HG03575 (cell line): ENCODE measurements around the gene BCKDK.

Experiments
- ATAC-seq: cut with Tn5 transposase; IDR thresholded peaks from one replicate; pipeline ENCODE4 v1.9.1; 2021; ENCODE audit not compliant: unreplicated experiment, insufficient number of reproducible peaks, low FRiP score; ENCODE audit errors: extremely low read depth

Gene BCKDK

DNA sequence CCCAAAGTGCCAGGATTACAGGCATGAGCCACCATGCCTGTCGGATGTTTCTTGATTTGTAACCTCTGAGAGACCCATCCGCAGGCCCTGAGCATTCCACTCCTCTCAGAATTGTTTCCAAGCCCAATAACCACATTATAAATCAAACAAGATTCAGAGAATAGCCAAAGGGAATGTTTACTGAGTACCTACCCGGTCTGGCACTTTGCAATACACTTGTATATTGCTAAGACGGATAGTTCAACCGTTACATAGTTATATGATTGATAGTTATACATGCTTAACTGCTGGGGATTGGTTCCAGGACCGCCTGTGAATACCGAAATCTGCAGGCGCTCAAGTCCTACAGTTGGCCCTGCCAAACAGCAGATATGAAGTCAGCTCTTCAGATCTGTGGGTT is 6.3 kb downstream of the BCKDK start:
- no peak for ATAC-seq

DNA sequence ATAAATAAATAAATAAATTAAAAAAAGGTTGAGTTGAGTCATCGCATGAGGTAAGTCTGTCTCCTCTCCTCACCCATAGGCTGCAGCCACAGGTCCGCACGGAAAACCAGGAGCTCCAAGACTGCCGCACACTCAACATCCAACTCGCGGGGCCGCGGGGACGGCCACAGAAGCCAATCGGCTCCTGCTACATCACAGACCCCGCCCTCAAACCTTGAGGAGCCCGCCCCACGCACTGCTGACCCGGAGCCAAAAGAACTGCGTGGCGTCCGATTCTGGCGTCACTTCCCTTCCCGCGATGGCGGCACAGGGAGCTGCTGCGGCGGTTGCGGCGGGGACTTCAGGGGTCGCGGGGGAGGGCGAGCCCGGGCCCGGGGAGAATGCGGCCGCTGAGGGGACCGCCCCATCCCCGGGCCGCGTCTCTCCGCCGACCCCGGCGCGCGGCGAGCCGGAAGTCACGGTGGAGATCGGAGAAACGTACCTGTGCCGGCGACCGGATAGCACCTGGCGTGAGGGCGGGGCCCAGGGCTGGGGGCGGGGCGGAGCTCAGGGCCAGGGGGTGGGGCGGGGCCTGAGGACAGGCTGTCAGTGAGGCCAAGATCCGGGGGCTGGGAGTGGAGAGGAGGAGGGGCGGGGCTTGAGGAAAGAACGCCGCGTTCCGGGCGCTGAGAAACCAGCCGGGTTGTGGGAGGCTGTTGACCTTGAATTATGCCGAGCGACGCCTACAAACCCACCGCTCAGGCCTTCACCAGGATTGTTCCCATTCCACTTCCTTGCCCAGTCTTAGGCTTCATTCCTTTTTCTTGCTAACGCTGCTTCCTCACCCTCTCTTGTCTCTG is 9.4 kb downstream of the BCKDK start, which contains the start of gene KAT8:
TSS of gene KAT8 (plus strand) at position 281 of the 839 bp plus-strand sequence. CDS start at position 299, 18 bp downstream.
- ATAC-seq: peak; percentile 49

DNA sequence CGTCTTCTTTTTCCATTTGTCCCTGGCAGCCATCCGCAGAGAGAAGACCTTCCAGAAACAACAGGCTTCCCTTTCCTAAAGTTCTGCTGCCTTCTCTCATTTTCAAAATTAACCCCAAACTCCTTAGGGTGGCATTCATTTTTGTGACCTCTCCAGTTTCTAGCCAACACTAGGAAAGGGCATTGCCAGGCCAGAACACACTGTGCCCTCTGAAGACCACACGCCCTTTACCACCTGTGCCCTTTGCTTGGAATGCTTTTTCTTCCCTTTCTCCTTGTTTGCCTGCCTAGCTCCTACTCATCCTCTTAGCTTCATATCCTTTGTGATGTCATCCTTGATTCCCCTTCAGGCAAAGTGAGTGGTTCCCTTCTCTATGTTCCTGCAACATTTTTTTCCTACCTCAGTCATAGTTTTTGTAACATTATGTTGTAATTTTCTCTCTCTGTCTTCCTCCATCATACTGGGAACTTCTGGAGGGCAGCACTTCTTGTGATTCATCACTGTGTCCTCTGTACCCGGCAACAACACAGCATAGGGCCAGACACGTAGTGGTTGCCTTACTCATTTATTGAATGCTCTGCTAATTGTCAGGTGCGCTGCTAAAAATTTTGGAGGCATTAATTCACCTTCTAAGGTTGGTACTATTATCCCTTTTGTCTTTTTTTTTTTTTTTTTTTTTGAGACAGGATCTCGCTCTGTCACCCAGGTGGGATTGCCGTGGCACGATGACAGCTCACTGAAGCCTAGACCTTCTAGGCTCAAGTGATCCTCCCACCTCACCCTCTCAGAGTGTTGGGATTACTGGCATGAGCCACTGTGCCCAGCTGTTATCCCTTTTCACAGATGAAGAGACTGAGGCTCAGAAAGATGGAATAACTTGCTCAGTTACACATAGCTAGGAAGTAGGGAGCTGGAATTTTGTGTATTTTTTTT is 10.3 kb downstream of the BCKDK start:
- ATAC-seq: no peak

DNA sequence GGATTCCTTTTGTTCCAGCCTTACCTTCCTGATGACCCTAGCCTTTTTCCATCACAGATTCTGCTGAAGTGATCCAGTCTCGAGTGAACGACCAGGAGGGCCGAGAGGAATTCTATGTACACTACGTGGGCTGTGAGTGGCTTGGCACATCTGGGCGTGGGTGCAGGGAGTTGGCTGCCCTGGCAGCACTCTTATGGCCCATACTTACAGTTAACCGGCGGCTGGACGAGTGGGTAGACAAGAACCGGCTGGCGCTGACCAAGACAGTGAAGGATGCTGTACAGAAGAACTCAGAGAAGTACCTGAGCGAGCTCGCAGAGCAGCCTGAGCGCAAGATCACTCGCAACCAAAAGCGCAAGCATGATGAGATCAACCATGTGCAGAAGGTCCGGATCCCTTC is 11.9 kb downstream of the BCKDK start:
- no peak for ATAC-seq

GRCh38 chr16:31125844-31126243 is 17.7 kb downstream of the BCKDK start:
- ATAC-seq: no peak

GRCh38 chr16:31127182-31127581 is 19.0 kb downstream of the BCKDK start:
- no peak for ATAC-seq

DNA sequence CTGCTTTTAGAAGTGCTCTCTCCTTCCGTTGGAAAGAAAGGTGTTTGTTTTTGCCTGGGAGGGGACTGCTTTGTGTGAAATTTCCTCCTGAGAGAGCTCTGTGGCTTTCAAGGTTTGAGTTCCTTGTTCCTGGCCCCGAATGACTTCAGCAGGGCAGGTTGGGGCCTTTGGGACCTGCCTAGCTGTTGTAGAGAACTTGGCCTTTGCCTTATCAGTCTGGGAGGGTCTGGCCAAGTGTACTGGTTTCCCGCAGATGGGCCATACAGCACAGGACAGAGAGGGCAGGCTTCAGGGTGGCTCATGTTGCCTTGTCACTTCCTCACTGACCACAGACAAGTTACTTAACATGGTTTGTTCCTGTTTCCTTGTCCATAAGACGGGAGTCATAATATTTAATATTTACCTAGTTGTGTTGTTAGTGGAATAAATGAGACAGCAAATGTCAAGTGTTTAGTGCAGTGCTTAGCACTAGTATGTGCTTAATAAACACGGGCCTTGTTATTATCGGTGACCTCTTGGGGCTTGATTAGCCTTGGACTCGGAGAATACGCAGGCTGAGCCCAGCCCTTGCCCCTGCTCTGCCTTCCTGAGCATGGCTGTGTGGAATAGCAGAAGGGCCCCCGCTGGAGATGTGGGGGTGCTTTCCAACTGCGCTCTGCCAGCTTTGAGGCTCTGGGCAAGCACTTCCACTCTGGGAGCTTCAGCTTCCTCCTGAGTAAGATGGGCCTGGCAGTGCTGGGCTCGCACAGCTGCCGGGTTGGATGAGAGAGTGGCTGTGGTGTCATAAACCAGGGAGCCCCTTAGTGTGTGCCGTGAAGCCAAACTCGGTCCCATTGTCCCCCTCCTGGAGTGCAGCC is 20.8 kb downstream of the BCKDK start:
- no peak for ATAC-seq

DNA sequence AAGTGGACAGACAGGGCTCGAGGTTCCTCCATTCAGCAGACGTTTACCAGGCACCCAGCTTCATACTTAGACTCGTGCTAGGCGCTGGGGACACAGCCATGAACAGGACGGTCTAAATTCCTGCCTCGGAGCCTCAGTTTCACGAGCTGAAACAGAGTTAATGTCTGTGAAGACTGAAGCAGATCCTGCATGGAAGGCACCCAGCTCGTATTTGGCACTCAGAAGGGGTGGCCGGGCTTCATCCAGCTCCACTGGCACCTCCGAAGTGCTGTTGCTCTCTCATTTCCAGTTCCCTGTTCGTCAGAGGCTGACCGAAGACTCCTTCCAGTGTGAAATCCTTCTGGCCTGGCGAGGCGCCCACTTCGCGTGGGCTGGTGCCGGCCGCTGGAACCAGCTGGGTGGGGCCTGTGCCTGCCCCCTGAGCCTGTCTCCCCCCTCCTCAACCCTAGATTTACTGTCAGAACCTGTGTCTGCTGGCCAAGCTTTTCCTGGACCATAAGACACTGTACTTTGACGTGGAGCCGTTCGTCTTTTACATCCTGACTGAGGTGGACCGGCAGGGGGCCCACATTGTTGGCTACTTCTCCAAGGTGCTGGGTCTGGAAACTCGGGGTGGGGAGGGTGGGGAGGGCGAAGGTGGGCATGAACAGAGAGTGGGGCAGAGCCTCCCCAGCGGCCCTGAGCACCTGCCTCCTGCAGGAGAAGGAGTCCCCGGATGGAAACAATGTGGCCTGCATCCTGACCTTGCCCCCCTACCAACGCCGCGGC is 21.6 kb downstream of the BCKDK start:
- no peak for ATAC-seq

GRCh38 chr16:31130336-31130891 is 22.2 kb downstream of the BCKDK start:
- ATAC-seq: no peak

DNA sequence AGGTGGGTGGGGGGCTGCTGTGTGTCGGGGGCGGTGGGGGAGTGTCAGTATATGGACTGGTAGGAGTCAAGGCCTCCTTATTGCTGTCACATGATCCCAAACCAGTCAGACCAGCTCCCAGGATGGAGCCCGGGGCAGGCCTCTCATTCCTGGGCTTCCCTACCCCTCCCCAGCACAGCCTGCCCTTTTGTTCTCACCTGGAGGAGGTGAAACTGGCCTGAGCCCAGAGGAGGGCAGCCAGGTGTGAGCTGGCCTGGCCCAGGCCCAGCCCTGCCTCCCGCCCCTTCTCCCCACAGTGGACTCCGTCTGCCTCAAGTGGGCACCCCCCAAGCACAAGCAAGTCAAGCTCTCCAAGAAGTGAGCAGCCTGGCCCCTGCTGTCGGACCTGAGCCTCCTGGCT is 22.7 kb downstream of the BCKDK start:
- ATAC-seq: no peak

- ATAC-seq: no peak
Measured at GRCh38 chr16:31131416-31131815, 23.2 kb downstream of the BCKDK start.

DNA sequence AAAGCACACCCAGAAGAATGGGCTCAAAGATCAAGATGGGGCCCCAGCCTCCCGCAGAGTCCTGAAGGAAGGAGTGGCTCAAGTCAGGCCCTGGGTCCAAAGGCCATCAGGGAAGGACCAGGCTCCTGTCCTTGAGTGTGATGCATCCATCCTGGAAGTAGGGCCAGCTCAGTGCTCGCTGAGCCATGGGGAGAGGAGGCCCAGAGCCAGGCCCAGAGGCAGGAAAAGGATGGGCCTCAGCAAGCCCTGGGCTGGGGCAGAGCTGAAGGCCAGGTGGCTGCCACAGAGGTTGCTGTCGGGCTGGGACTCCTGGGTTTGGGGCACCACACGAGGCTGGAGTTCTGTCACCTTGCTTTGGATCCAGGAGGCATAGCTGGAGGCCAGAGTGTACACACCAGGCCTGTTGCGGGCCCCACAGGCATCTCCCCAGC is 23.7 kb downstream of the BCKDK start:
- no peak for ATAC-seq

- ATAC-seq: no peak
Measured at GRCh38 chr16:31132303-31132979, 24.3 kb downstream of the BCKDK start.

GRCh38 chr16:31133046-31133501 is 24.9 kb downstream of the BCKDK start:
- ATAC-seq: no peak

DNA sequence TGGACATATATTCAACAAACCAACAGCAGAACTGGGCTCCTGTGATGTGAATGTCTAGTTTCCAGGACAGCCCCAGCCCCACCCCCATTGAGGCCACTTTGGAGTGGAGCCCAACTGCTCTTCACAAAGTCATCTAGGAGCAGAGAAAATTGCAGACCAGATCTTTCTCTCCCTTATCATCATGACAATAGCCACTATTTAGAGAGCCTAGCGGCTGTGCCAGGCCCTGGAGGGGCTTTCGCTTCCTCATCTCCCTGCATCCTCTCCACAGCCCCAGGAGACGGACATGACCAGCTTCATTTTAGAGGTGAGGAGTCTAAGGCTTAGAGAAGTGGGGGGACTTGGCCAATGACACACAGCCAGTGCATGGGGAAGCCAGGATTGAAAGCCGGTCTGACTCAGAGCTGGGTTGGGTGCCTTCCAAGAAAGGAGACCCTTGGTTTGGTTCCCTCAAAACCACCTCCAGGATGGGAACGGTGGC is 25.9 kb downstream of the BCKDK start:
- ATAC-seq: no peak

DNA sequence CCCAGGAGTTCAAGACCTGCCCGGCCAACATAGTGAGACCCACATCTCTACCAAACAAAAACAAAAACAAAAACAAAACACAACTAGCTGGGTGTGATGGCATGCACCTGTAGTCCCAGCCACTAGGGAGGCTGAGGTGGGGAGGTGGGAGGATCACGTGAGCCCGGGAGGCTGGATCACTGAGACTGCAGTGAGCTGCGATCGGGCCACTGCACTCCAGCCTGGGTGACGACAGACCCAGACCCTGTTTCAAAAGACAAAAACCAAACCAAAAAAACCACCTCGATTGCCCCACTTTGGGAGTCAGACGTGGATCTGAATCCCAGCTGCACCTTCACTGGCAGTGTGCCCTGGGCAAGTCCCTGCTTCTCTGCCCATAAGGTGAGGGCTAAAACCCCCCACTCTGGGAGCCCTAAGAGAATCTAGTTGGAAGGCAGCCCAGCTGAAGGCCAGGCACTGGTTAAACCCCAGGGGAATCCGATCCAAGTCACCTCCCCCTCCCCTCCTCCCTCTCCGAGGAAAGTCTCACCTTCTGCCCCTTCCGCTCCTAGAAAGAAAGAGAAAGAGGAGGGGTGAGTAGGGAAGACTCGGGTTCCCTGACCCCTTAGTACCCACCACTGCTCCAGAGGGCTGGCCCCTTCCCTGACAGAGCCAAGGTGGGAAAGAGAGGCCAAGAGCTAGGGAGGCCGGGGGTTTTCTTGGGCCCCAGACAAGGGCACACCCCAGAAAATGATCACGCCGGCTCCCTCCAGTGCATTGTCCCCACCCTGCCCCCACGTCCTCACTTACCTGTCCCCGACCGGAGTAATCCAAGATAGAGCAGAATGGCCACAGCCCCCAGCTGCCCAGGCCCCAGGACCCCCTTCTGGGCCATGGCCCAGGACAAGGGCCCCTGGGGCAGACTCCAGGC is 26.7 kb downstream of the BCKDK start:
- no peak for ATAC-seq
